Measurements from ENCODE around the gene PLA2G2D.

- TF ChIP-seq CTCF (IDR thresholded peaks at IDR 0.05) (no peak), EZH2 (IDR thresholded peaks at IDR 0.05) (no peak), EZH2phosphoT487 (IDR thresholded peaks at IDR 0.05) (no peak)
Observed at GRCh38 chr1:20166051-20166450, 46.7 kb upstream of the PLA2G2D start.
